ENCODE results near the gene CDK14. TPM values are rescaled to one million over a fixed set of nuclear protein-coding genes. Genes with fewer than 3 reads are reported as not detected.

CDK14 gene
- polyA plus RNA-seq, 3 donors, result 1.7 to 2.5 (median 2.1) TPM

DNA sequence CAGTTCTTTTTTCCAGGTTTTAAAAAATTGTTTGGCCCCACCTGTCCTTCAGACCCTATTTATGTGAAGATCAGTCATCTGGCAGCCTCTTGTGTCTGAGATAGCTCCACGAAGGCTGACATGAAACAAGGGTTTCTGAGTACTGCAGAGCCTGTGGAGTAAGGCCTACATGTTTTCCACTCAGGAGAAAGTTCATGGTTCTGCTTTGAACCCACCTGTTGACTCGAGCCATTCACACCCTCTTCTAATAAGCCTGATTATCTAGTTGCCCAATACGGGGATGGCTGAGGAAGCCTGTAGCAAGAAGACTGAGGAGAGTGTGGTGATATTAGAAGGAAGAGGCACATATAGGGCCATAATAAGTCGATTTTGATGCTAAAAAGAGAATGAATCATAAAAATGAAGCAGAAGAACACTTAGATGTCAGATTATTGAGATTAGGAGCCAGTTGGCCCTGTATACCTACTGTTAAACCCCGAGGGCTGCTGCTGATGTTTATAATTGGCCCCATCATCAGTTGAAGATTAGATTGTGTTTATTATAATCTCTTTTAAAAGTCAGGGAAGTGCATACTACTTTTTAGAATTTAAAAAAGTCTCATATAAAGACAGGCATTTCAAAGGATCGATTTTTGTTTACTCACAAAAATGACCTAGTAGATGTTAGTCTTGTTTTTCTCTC, 109.4 kb downstream of the CDK14 start:
- Histone ChIP-seq H2AFZ (ENCODE audit: insufficient read depth, low read depth, low read length, poor library complexity, severe bottlenecking) (no peak overlapping the region), H3K9ac (ENCODE audit: insufficient read depth, low read length, poor library complexity, severe bottlenecking) (no peak overlapping the region), H4K20me1 (ENCODE audit: insufficient read depth, low read length) (no peaks in the 10 kb centered on the region), H3K4me1 (ENCODE audit: control insufficient read depth in 1 of 2, insufficient read depth in 2 of 2, low read length in 2 of 2) (no peaks in the 10 kb centered on the region), H3K9me3 (replicated peaks in 1 of 2; ENCODE audit: control insufficient read depth in 1 of 2, insufficient read depth in 1 of 2, low read length in 2 of 2) (no peaks in the 10 kb centered on the region), H3K36me3 (replicated peaks in 1 of 2; ENCODE audit: control insufficient read depth in 1 of 2, insufficient read depth in 2 of 2, low read length in 2 of 2) (no peaks in the 10 kb centered on the region), H3K4me3 (replicated peaks in 1 of 3; ENCODE audit: low read depth in 2 of 3, low read length in 3 of 3) (no peak overlapping the region), H3K27ac (ENCODE audit: low read depth in 1 of 2, low read length in 2 of 2) (no peak overlapping the region), H3K27me3 (ENCODE audit: control insufficient read depth in 2 of 2, insufficient read depth in 2 of 2, low read length in 2 of 2) (no peaks in the 10 kb centered on the region), H3K4me2 (replicated peaks; ENCODE audit: extremely low read depth, low read length, poor library complexity, severe bottlenecking) (no peak overlapping the region), H3K79me2 (ENCODE audit: insufficient read depth, low read length) (no peaks in the 10 kb centered on the region)
- H3K4me1 Mint-ChIP-seq, result peaks cover 16% of the 10 kb centered on the region
- TF ChIP-seq CTCF (IDR thresholded peaks at IDR 0.05), result no peak
- peaks cover 0 to 1% (median 0%) of the 10 kb centered on the region in 7 donors for H3K9me3 Mint-ChIP-seq
- H3K36me3 Mint-ChIP-seq, result peaks cover 0 to 5% of the 10 kb centered on the region in 2 donors
- no peak for DNase-seq
- intact Hi-C loops (cut with micrococcal nuclease), result no loop called here
- H3K27ac Mint-ChIP-seq, result peak overlapping the region in 1 of 7 donors; percentile 10
- H3K4me3 Mint-ChIP-seq, result no peak overlapping the region
- 88% methylated on average over 2 of the region's 6 CpGs for WGBS (ENCODE audit: insufficient coverage)
- H3K27me3 Mint-ChIP-seq (ENCODE audit: low read depth in 3 of 3), result no peaks in the 10 kb centered on the region

- no peak overlapping the region for H2AFZ ChIP-seq (ENCODE audit: insufficient read depth, low read depth, low read length, poor library complexity, severe bottlenecking)
- H3K79me2 ChIP-seq (ENCODE audit: insufficient read depth, low read length), result no peaks in the 10 kb centered on the region
- intact Hi-C loops (cut with micrococcal nuclease), result no loop called here
- DNase-seq, result no peak
- no peak overlapping the region for H3K4me3 ChIP-seq (replicated peaks in 1 of 3; ENCODE audit: low read depth in 2 of 3, low read length in 3 of 3)
- H3K9me3 ChIP-seq (replicated peaks in 1 of 2; ENCODE audit: control insufficient read depth in 1 of 2, insufficient read depth in 1 of 2, low read length in 2 of 2), result no peaks in the 10 kb centered on the region
- H3K27me3 ChIP-seq (ENCODE audit: control insufficient read depth in 2 of 2, insufficient read depth in 2 of 2, low read length in 2 of 2), result no peaks in the 10 kb centered on the region
- H3K4me1 ChIP-seq (ENCODE audit: control insufficient read depth in 1 of 2, insufficient read depth in 2 of 2, low read length in 2 of 2), result no peaks in the 10 kb centered on the region
- TF ChIP-seq CTCF (IDR thresholded peaks at IDR 0.05), result no peak
- no peak overlapping the region for H3K4me2 ChIP-seq (replicated peaks; ENCODE audit: extremely low read depth, low read length, poor library complexity, severe bottlenecking)
- Mint-ChIP-seq H3K4me1 (peaks cover 11% of the 10 kb centered on the region), H3K4me3 (no peak overlapping the region), H3K27ac (no peak overlapping the region), H3K9me3 (peaks cover 0 to 1% (median 0%) of the 10 kb centered on the region in 7 donors), H3K27me3 (ENCODE audit: low read depth in 3 of 3) (no peaks in the 10 kb centered on the region), H3K36me3 (peaks cover 0 to 5% of the 10 kb centered on the region in 2 donors)
- WGBS (ENCODE audit: insufficient coverage), result 100% methylated on average over 1 of the region's 2 CpGs
- no peaks in the 10 kb centered on the region for H4K20me1 ChIP-seq (ENCODE audit: insufficient read depth, low read length)
- H3K36me3 ChIP-seq (replicated peaks in 1 of 2; ENCODE audit: control insufficient read depth in 1 of 2, insufficient read depth in 2 of 2, low read length in 2 of 2), result no peaks in the 10 kb centered on the region
- H3K27ac ChIP-seq (ENCODE audit: low read depth in 1 of 2, low read length in 2 of 2), result no peak overlapping the region
- no peak overlapping the region for H3K9ac ChIP-seq (ENCODE audit: insufficient read depth, low read length, poor library complexity, severe bottlenecking)
Measured at GRCh38 chr7:90706072-90706716, 110.1 kb downstream of the CDK14 start.
